NCI-H1105 treated with DMSO at 0.1 percent for 48 hours (cell line): ENCODE measurements around the gene RAD51B.

Experiments used
- DNase-seq: peaks from one replicate; lab custom pipeline; 2025; lab: John Stamatoyannopoulos, UW

Gene RAD51B

DNA sequence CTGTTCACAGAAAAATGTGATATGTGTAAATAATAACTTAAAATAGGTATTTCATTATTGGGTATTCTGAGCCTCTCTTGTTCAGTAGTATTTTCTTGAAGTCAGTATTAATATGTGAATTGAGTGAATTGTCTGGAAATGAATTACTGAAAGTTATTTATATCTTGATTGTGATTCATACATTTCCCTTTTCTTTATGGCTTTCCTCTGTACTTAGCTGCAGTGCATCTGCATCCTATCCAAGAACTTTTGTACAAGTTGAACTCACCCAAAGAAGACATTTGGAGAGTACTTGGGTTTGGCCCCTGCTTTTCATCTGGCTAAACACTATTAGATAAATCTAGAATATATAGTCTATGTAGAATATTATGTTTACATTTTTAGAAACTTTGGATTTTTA lies 326.0 kb downstream of the RAD51B start:
- DNase-seq = no peak

DNA sequence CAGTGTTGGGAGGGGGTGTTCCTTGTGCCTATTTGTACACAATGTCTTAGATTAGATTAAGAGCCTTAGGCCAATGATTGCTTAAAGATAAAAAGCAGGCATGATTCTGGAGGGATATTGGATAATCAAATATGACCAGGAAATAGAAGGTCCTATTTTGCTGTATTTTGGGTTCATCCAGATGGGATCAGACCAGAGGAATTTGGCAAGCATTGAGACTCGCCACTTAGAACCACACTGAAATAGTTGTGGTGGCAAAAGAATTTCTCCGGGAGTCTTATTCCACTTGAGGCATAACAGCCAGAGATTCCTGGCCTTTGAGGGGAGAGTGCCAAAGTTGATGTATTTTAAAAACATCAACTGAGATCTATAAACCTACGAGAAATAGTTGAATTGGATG lies 327.2 kb downstream of the RAD51B start:
- DNase-seq = no peak

- DNase-seq = no peak
Measured at GRCh38 chr14:68147303-68147702, 327.7 kb downstream of the RAD51B start.

DNA sequence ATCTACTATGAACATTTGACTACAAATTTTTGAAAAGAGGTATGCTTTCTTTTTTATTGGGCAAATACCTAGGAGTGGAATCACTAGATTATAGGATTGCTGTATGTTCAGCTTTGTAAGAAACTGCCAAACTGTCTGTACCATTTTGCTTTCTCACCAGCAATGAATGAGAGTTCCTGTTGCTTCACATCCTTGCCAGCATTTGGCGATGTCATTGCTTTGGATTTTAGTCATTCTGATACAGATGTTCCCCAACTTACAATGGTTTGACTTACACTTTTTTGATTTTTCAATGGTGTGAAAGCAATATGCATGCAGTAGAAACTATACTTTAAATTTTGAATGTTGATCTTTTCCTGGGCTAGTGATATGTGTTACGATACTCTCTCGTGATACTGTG lies 328.7 kb downstream of the RAD51B start:
- DNase-seq = no peak

GRCh38 chr14:68148763-68149162 lies 329.2 kb downstream of the RAD51B start:
- no peak for DNase-seq

DNA sequence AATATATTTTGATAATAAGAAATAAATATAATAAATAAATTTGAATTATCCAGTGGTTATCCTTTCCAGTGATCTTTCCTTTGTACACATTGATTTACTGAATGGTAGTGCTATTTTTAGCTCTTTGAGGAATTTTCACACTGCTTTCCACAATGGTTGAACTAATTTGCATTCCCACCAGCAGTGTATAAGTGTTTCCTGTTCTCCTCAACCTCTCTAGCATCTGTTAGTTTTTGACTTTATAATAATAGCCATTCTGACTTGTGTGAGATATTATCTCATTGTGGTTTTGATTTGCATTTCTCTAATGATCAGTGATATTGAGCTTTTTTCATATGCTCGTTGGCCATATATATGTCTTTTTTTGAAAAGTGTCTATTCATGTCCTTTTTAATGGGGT lies 333.7 kb downstream of the RAD51B start:
- DNase-seq = no peak

GRCh38 chr14:68154275-68154674 lies 334.7 kb downstream of the RAD51B start:
- DNase-seq = no peak

DNA sequence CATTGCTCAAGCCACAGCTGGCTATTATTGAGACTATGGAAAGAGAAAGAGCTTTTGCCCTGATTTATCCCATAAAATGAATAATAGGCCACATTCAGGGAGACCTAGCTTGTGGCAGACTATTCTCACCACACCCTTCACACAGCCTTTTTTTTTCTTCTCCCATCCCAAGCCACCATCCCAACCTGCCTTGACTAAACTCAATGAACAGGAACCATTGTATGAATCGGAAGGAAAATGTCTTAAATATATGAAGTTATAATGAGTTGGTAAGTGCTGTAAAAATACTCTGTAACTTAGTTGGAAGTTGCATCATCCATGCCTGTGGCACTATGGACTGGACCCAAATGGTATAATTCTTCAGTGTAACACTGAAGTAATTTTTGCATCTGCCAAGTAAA lies 338.4 kb downstream of the RAD51B start:
- DNase-seq = no peak

DNA sequence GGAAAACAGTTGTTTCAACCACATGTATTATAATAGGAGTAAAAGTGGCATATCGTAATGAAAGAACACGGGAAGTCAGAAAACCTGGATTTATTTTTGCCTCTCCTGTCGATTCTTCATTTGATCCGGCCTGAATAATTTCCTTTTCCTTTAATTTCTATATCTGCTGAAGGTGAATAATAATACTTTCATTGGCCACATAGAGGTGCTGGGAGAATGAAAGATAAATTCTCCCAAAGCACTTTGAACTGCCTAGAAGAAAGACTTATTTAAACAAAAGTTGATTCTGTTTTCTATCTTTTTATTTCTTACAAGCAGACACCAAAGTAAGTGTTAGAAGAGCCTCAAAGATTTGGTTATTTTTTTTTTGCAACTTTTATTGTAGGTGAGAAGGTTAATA lies 339.1 kb downstream of the RAD51B start:
- DNase-seq = no peak

GRCh38 chr14:68159701-68160633 lies 340.4 kb downstream of the RAD51B start:
- no peak for DNase-seq

DNA sequence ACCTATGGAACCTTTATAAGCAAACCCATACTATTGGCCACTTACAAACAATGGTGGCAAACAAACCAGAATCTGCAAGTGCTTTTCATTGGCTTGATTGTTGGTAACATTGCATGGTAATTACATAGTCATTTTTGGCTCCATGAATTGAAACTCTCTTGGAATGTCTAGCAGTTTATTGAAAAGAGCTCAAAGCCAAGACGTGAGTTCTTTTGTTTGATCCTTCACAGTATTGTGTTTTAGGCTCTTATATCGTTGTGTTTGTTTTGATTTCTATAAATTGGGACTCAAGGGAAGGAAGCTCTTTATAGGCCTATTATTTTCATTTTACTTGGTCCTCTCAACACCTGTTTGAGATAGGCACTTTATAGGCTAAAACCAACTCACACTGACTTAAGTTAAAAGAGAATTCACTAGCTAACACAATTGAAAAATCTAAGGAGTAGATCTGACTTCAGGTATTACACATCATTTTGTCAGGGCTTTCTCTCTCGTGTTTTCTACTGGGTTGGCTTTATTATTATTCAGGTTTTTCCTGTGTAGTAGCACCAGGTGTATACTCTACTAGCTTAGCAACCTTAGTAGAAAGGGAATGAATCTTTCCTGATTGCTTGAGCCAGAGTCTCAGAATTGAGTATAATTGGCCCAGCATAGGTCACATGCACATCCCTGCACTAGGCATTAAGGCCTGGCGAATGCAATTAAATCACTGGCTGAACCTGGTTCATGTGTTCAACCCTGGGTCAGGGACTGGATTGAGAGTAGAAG lies 341.4 kb downstream of the RAD51B start:
- DNase-seq = no peak

DNA sequence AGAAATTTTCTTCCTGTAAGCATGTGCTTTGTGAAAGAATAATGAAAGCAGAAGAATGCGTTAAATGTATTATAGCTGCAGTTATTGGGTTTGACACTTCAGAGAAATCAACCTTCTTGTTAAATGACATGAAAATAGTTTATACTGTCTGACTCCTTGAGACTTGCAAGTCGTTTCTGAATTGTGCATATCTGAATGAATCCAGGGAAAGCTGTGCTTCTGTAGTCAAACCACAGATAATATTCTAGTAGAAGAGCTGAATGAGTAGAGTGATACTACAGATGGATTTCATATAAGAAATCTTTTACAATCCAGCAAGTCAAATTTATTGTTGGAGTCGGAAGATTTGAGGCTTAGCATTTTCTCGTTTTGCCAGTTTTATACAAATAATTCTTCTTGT lies 343.3 kb downstream of the RAD51B start:
- DNase-seq = no peak

DNA sequence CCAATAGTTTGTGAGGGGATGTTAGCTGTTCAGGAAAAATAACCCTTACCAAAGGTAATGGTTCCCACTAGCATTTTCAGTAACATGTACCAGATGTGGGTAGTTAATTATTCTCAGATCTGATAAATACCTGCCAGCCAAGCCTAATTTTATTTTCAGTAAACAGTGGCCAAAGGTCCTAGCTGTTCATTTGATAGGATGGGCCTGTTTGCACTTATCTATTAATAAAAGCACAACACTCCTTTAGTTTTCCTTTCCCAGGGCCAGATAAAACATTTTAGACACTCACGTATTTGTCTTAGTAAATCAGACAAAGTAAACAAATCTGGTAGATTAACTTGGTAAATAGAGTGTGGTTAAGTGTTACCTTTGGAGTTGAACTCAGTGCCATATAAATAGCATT lies 345.1 kb downstream of the RAD51B start:
- DNase-seq = no peak

DNA sequence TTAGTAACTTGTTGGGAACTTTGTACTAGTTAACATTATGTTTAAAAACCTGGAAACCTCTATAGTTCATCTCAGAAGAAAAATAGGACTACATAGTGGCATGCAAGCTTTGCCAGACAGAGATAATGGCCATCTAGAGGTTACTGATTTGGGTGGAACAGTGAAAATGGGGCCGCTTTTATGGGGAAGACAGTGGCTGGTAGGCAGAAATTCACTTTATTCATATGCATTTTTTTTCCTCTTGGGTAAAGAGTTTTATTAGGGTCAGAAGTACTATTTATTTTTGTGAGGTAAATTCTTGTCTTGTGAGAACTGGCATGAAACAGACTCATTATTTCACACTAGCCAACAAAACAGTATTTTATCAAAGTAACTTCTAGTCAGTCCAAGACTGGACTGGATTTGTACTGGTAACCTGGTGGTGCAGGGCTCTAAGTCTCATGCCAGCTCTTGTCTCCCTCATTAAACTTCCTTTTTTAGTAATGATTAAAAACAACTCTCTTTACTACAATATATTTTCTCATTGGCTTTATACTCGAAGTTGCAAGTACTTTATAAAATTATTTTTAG lies 345.8 kb downstream of the RAD51B start:
- DNase-seq = no peak

DNA sequence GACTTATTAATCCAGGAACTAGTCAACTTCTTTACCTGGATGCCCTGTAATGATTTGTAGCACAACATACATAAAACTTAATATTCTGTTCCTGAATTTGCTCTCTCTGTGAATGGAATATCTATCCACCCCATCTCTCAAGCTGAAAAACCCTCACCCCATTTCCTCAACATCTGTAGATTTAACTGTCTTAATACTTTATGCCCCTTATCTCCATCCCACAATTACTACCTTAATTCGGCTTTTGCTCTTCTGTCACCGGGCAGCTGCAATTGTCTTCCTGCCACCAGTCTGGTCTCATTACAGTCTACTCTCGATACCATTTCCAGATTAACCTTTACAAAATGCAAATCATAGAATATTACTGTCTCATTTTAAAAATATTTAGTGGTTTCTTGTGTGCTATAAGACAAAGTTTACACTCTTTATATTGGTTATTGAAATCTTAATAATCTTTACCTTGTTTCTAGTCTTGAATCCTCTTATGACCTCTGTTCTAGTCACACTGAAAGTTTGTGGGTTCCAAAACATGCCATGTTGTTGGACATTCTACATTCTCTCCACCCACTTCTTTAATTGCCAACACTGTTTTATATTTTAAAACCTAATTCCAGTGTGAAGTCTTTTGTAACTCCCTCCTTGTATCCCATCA lies 347.3 kb downstream of the RAD51B start:
- no peak for DNase-seq

DNA sequence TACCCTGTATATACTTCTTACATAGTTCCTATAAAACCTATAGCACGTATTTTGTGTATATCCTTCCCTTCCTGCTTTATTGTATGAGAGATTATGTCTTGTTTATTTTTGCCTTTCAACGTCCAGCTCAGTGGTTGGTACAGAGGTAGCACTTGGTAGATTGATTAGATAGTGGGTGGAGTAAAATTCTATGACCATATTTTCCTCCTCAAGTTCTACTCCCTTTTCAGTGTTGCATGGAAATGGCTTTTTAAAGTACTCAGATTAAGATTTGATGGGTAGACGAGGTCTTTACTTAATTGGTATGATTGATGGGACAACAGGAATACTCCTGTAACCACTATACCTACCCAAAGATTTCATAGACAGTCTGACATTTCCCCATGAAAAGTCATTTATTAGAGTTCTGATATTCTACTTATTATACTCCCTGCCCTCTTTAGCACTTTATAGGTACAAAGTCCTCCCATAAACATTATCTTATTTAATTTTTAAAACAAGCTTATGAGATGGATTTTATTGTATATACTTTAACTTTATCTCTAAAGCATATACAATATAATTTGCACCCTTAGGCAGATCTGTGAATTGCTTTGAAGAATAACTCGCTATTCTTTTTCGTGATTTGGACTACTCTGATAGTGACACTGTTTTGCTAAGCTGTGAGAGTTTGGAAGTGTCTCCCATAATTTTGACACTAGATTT lies 348.0 kb downstream of the RAD51B start:
- no peak for DNase-seq

- DNase-seq = peak; percentile 60
Measured at GRCh38 chr14:68168460-68169109, 349.0 kb downstream of the RAD51B start.

DNA sequence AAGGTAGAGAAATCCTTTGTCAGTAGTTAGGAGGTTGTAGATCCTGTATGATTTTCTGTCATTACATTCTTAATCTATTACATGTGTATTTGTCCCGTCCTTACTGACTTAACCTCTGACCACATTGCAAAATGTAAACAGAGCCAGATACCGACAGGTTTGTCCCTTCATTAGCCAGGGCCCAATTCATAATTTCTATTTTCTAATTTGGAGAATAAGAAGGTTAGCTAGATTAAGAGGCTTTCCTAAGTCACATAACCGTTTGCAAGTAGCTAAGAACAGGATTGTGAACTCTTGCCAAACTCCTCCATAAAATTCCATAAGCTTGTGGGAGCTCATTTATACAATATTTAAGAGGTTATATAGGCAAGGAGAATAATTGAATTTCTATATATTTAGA lies 352.6 kb downstream of the RAD51B start:
- no peak for DNase-seq

- DNase-seq = no peak
Measured at GRCh38 chr14:68172627-68173026, 353.0 kb downstream of the RAD51B start.

DNA sequence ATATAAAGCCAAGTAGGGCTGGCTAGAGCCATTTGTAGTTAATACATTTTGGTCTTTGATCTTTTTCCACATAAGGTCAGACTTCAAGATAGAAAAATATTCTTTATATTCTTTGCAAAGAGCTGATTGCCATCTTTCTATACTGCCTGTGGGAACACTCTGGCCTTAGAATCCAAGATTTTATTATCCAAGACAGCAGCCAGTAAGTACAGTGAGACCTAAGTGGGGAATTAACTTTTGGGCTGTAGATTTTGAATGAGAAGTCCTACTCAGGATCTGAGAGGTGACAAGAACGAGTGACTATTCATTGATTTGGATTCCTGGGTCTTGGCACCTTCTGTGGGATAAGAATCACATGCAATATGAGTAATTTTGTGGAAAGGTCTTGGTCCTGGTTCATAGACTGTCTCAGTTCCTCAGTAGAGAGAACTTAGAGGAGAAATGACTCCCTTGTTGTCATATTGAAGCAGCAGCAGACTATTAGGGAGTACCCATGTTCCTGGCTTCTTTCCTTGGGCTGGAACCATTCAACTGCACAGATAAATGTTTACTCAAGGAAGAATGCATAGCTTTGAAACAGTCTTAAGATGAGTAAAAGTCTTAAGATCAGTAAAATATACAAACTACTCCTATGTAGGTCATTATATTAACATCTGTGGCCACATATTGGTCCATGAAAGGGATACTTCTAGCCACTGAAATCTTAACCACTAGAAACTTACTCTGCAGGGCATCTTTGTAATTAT lies 353.8 kb downstream of the RAD51B start:
- DNase-seq = no peak

- DNase-seq = no peak
Measured at GRCh38 chr14:68174446-68174845, 354.9 kb downstream of the RAD51B start.
